T-cell (primary cell): ENCODE data around the gene TMEM132E. TPM values are rescaled to one million over a fixed set of nuclear protein-coding genes. Genes with fewer than 3 reads are reported as not detected.

Experiments used
- ATAC-seq, 4 experiments: fragments of 200-7000 bp in 3 of 4; fragments of 150-1000 bp in 1 of 4; cut with Tn5 transposase; replicated peaks in 1 of 4; 1 replicate in 3 of 4; 2 replicates in 1 of 4; pipeline ENCODE4 v1.10.0; 2021; ENCODE audit warnings: moderate library complexity in 3 of 4, mild to moderate bottlenecking in 2 of 4, moderate number of reproducible peaks in 1 of 4
- CTCF ChIA-PET, 2 donors: fragments of 300-600 bp; sonication (Branson Sonifier 250); formaldehyde crosslinking; loops; one replicate each; lab custom pipeline; 2022; ENCODE audit warnings: antibody characterized with exemption in 2 of 2; lab: Charles Lee
- POLR2A ChIA-PET, 2 donors: fragments of 300-600 bp; sonication (Branson Sonifier 250); formaldehyde crosslinking; loops; one replicate each; lab custom pipeline; 2022; ENCODE audit warnings: antibody characterized with exemption in 2 of 2; lab: Charles Lee
- DNase-seq, 35 experiments: peaks; one replicate each; pipeline versions ENCODE4 v3.0.0 to v3.0.0-alpha.2; 2013 to 2023
- H3K27ac ChIP-seq: one replicate; pipeline ENCODE4 v1.5.1; 2013; ENCODE audit warnings: low read length
- H3K27me3 ChIP-seq, 2 experiments: replicated peaks in 1 of 2; 1 replicate in 1 of 2; 2 replicates in 1 of 2; pipeline versions ENCODE4 v1.6.1 to v1.7.0; 2013; ENCODE audit warnings: low read length in 1 of 2, mixed read lengths in 1 of 2; ENCODE audit not compliant: control insufficient read depth in 2 of 2, insufficient read depth in 2 of 2; ENCODE audit errors: extremely low read depth in 1 of 2
- H3K36me3 ChIP-seq, 2 donors: 1 replicate in 1 of 2; 2 replicates in 1 of 2; pipeline versions ENCODE4 v1.6.1 to v1.7.0; 2013; ENCODE audit warnings: low read length in 1 of 2; ENCODE audit not compliant: control insufficient read depth in 2 of 2, insufficient read depth in 1 of 2; ENCODE audit errors: extremely low read depth in 1 of 2
- H3K4me1 ChIP-seq, 2 experiments: 1 replicate in 1 of 2; 2 replicates in 1 of 2; pipeline versions ENCODE4 v1.6.1 to v1.7.0; 2013; ENCODE audit warnings: low read length in 2 of 2, mixed read lengths in 1 of 2; ENCODE audit not compliant: insufficient read depth in 2 of 2, control insufficient read depth in 1 of 2; ENCODE audit errors: extremely low read depth in 1 of 2
- H3K4me3 ChIP-seq, 2 donors: 1 replicate in 1 of 2; 2 replicates in 1 of 2; pipeline versions ENCODE4 v1.5.1 to v1.7.0; 2013; ENCODE audit warnings: mild to moderate bottlenecking in 2 of 2, low read length in 1 of 2, moderate library complexity in 1 of 2; ENCODE audit not compliant: control insufficient read depth in 1 of 2; ENCODE audit errors: extremely low read depth in 1 of 2
- H3K9me3 ChIP-seq: 2 replicates; pipeline ENCODE4 v1.7.0; 2013
- H3K27ac Mint-ChIP-seq, 2 donors: one replicate each; pipeline ENCODE4 v1.8.0; 2020 to 2021; ENCODE audit warnings: mild to moderate bottlenecking in 2 of 2, mixed read lengths in 2 of 2
- H3K27me3 Mint-ChIP-seq, 2 donors: one replicate each; pipeline ENCODE4 v1.8.0; 2021 to 2022; ENCODE audit warnings: mixed read lengths in 2 of 2
- H3K36me3 Mint-ChIP-seq: one replicate; pipeline ENCODE4 v1.8.0; 2021; ENCODE audit warnings: mixed read lengths
- H3K4me1 Mint-ChIP-seq, 3 donors: one replicate each; pipeline ENCODE4 v1.8.0; 2020 to 2022; ENCODE audit warnings: mixed read lengths in 3 of 3, mild to moderate bottlenecking in 1 of 3
- H3K4me3 Mint-ChIP-seq, 3 donors: one replicate each; pipeline ENCODE4 v1.8.0; 2020 to 2022; ENCODE audit warnings: mild to moderate bottlenecking in 3 of 3, mixed read lengths in 3 of 3, moderate library complexity in 3 of 3
- H3K9me3 Mint-ChIP-seq, 3 donors: one replicate each; pipeline ENCODE4 v1.8.0; 2020 to 2022; ENCODE audit warnings: mixed read lengths in 3 of 3
- WGBS: methylation state at CpG from one replicate; pipeline ENCODE4 v1.1.5; 2013; ENCODE audit warnings: missing lambda C conversion rate; ENCODE audit not compliant: insufficient coverage; 5-methylcytosine and 5-hydroxymethylcytosine counted together
- total RNA-seq, 35 experiments: library from RNA in 6 of 35; stranded (reverse) in 6 of 35; fragments of 120-200 nt in 1 of 35; gene quantifications; one replicate each; pipeline versions ENCODE4 v1.2.1 to v1.2.4 and lab custom pipeline; 2013 to 2026

TMEM132E gene
- total RNA-seq, 5 donors from 2014 or later (not counting 1 experiment from before 2014, with no cell fraction given): 0.09 to 0.47 (median 0.32) TPM; not detected in 1

GRCh38 chr17:34639706-34640425, 60.5 kb downstream of the TMEM132E start:
- DNase-seq: no peak
- 95% methylated on average over 5 of the region's 6 CpGs for WGBS
- Mint-ChIP-seq H3K36me3 (no peaks in the 10 kb centered on the region), H3K27ac (no peak overlapping the region), H3K4me3 (no peak overlapping the region), H3K9me3 (no peaks in the 10 kb centered on the region), H3K27me3 (peaks cover 17 to 29% of the 10 kb centered on the region in 2 donors), H3K4me1 (peaks cover 0 to 13% (median 8%) of the 10 kb centered on the region in 3 donors)
- H3K9me3 ChIP-seq: no peaks in the 10 kb centered on the region
- no peak overlapping the region for H3K4me3 ChIP-seq
- H3K27ac ChIP-seq: no peak overlapping the region
- peaks cover 0 to 23% of the 10 kb centered on the region in 2 experiments for H3K4me1 ChIP-seq
- H3K36me3 ChIP-seq: no peaks in the 10 kb centered on the region
- ChIA-PET CTCF (interaction anchor here in 1 of 2 donors (1.0 kb wide), 1 partner anchor 55 kb away, joined by 6 read pairs; no protein-coding TSS in a partner anchor), POLR2A (interaction anchor here in 1 of 2 donors (0.7 kb wide), 1 partner anchor 1037 kb away, joined by 3 read pairs; no protein-coding TSS in a partner anchor)
- ATAC-seq: no peak
- H3K27me3 ChIP-seq: peaks cover 4 to 65% of the 10 kb centered on the region in 2 experiments

- ATAC-seq (no peak), DNase-seq (no peak)
Measured at GRCh38 chr17:34641368-34641767, 62.0 kb downstream of the TMEM132E start.

GRCh38 chr17:34644941-34645550, 65.7 kb downstream of the TMEM132E start:
- WGBS: 67% methylated on average over 1 of the region's 3 CpGs
- POLR2A ChIA-PET: no interaction called here

More at GRCh38 chr17:34641368-34641767, 62.0 kb downstream of the TMEM132E start:
- Histone ChIP-seq H3K4me3 (no peak overlapping the region), H3K9me3 (no peaks in the 10 kb centered on the region), H3K27me3 (peaks cover 4 to 72% of the 10 kb centered on the region in 2 experiments), H3K36me3 (no peaks in the 10 kb centered on the region), H3K4me1 (peaks cover 0 to 23% of the 10 kb centered on the region in 2 experiments), H3K27ac (no peak overlapping the region)
- Mint-ChIP-seq H3K36me3 (no peaks in the 10 kb centered on the region), H3K9me3 (no peaks in the 10 kb centered on the region), H3K4me3 (no peak overlapping the region), H3K27me3 (peaks cover 17 to 35% of the 10 kb centered on the region in 2 donors), H3K4me1 (peaks cover 0 to 13% (median 8%) of the 10 kb centered on the region in 3 donors), H3K27ac (no peak overlapping the region)
- WGBS: 65% methylated on average over 3 of the region's 7 CpGs
- CTCF ChIA-PET: no interaction called here
- POLR2A ChIA-PET: interaction anchor here in 1 of 2 donors (0.5 kb wide), 1 partner anchor 98 kb away, joined by 3 read pairs; no protein-coding TSS in a partner anchor

GRCh38 chr17:34645594-34645993, 66.2 kb downstream of the TMEM132E start:
- WGBS: no CpG with 5 or more reads among the region's 3 CpGs
- no peaks in the 10 kb centered on the region for H3K4me1 Mint-ChIP-seq
- H3K4me3 Mint-ChIP-seq: no peak overlapping the region
- H3K36me3 Mint-ChIP-seq: no peaks in the 10 kb centered on the region
- H3K9me3 ChIP-seq: no peaks in the 10 kb centered on the region
- DNase-seq (no peak), ATAC-seq (no peak)
- H3K9me3 Mint-ChIP-seq: no peaks in the 10 kb centered on the region
- ChIA-PET CTCF (no interaction called here), POLR2A (no interaction called here)
- no peak overlapping the region for H3K27ac ChIP-seq
- H3K4me3 ChIP-seq: no peak overlapping the region
- H3K27ac Mint-ChIP-seq: no peak overlapping the region
- H3K27me3 ChIP-seq: peaks cover 0 to 57% of the 10 kb centered on the region in 2 experiments
- peaks cover 21 to 31% of the 10 kb centered on the region in 2 donors for H3K27me3 Mint-ChIP-seq
- no peaks in the 10 kb centered on the region for H3K4me1 ChIP-seq
- no peaks in the 10 kb centered on the region for H3K36me3 ChIP-seq

More at GRCh38 chr17:34644941-34645550, 65.7 kb downstream of the TMEM132E start:
- Mint-ChIP-seq H3K4me3 (no peak overlapping the region), H3K27ac (no peak overlapping the region), H3K4me1 (no peaks in the 10 kb centered on the region), H3K36me3 (no peaks in the 10 kb centered on the region), H3K9me3 (no peaks in the 10 kb centered on the region), H3K27me3 (peaks cover 17 to 29% of the 10 kb centered on the region in 2 donors)
- H3K9me3 ChIP-seq: no peaks in the 10 kb centered on the region
- no peaks in the 10 kb centered on the region for H3K36me3 ChIP-seq
- H3K27me3 ChIP-seq: peaks cover 0 to 56% of the 10 kb centered on the region in 2 experiments
- no peak overlapping the region for H3K4me3 ChIP-seq
- DNase-seq (no peak), ATAC-seq (no peak)
- no peak overlapping the region for H3K27ac ChIP-seq
- CTCF ChIA-PET: no interaction called here
- no peaks in the 10 kb centered on the region for H3K4me1 ChIP-seq

GRCh38 chr17:34647511-34647910, 68.1 kb downstream of the TMEM132E start:
- POLR2A ChIA-PET: no interaction called here
- Mint-ChIP-seq H3K27ac (no peak overlapping the region), H3K27me3 (peaks cover 29 to 35% of the 10 kb centered on the region in 2 donors), H3K4me1 (no peaks in the 10 kb centered on the region), H3K36me3 (no peaks in the 10 kb centered on the region), H3K4me3 (no peak overlapping the region), H3K9me3 (no peaks in the 10 kb centered on the region)
- H3K36me3 ChIP-seq: no peaks in the 10 kb centered on the region
- no peak overlapping the region for H3K4me3 ChIP-seq
- no peak overlapping the region for H3K27ac ChIP-seq
- no peak for DNase-seq
- H3K9me3 ChIP-seq: no peaks in the 10 kb centered on the region
- CTCF ChIA-PET: interaction anchor here (0.6 to 1.2 kb wide), 3 partner anchors 9 to 287 kb away, joined by 3 to 4 read pairs (median 3); no protein-coding TSS in a partner anchor
- 86% methylated on average over 2 of the region's 3 CpGs for whole genome bisulfite sequencing
- peaks cover 0 to 53% of the 10 kb centered on the region in 2 experiments for H3K27me3 ChIP-seq
- no peaks in the 10 kb centered on the region for H3K4me1 ChIP-seq
- no peak for ATAC-seq

GRCh38 chr17:34650051-34650750, 70.8 kb downstream of the TMEM132E start:
- H3K9me3 Mint-ChIP-seq: no peaks in the 10 kb centered on the region
- ChIA-PET POLR2A (no interaction called here), CTCF (interaction anchor here in 1 of 2 donors (1.2 kb wide), 1 partner anchor 12 kb away, joined by 4 read pairs; no protein-coding TSS in a partner anchor)
- no peak for DNase-seq
- no peak overlapping the region for H3K4me3 Mint-ChIP-seq
- Histone ChIP-seq H3K9me3 (no peaks in the 10 kb centered on the region), H3K36me3 (no peaks in the 10 kb centered on the region), H3K27me3 (peaks cover 2 to 40% of the 10 kb centered on the region in 2 experiments), H3K4me1 (no peaks in the 10 kb centered on the region), H3K4me3 (no peak overlapping the region), H3K27ac (no peak overlapping the region)
- H3K36me3 Mint-ChIP-seq: no peaks in the 10 kb centered on the region
- WGBS: 0% methylated on average over 1 of the region's 5 CpGs
- no peak for ATAC-seq
- H3K27me3 Mint-ChIP-seq: peaks cover 31 to 36% of the 10 kb centered on the region in 2 donors
- no peak overlapping the region for H3K27ac Mint-ChIP-seq
- no peaks in the 10 kb centered on the region for H3K4me1 Mint-ChIP-seq
